B cell (primary cell): ENCODE data around the gene PIK3R3. TPM values are rescaled to one million over a fixed set of nuclear protein-coding genes. Genes with fewer than 3 reads are reported as not detected.
"Not testable (repeated sequence)": the region's sequence is repeated elsewhere in the genome, so short reads cannot be mapped to it uniquely, and the experiment has no call there.

Experiments used
- ATAC-seq: fragments of 200-7000 bp; cut with Tn5 transposase; one replicate; pipeline ENCODE4 v1.10.0; 2021; ENCODE audit warnings: low read depth, mild to moderate bottlenecking, moderate number of reproducible peaks, moderate library complexity
- CTCF ChIA-PET: fragments of 350-600 bp; sonication (Branson Sonifier 250); formaldehyde crosslinking; loops from one replicate; lab custom pipeline; 2021; ENCODE audit warnings: antibody characterized with exemption, inconsistent platforms; lab: Charles Lee
- POLR2A ChIA-PET: fragments of 350-600 bp; sonication (Branson Sonifier 250); formaldehyde crosslinking; loops from one replicate; lab custom pipeline; 2021; ENCODE audit warnings: antibody characterized with exemption; lab: Charles Lee
- DNase-seq: peaks from one replicate; pipeline ENCODE4 v3.0.0; 2013
- H2AFZ ChIP-seq: 2 replicates; pipeline ENCODE4 v1.6.1; 2012; ENCODE audit warnings: mild to moderate bottlenecking, low read depth, low read length; ENCODE audit not compliant: insufficient read depth, poor library complexity, severe bottlenecking
- H3K27ac ChIP-seq, 2 donors: 1 replicate in 1 of 2; 2 replicates in 1 of 2; pipeline ENCODE4 v1.5.1; 2012 to 2013; ENCODE audit warnings: low read length in 2 of 2, mild to moderate bottlenecking in 2 of 2, moderate library complexity in 1 of 2
- H3K27me3 ChIP-seq, 4 experiments: fragments of 200-600 bp in 1 of 4; sonication (generic) in 1 of 4; replicated peaks in 1 of 4; 1 replicate in 2 of 4; 2 replicates in 2 of 4; pipeline versions ENCODE4 v1.6.1 to v1.7.0; 2013 to 2016; ENCODE audit warnings: low read length in 3 of 4, mild to moderate bottlenecking in 2 of 4, mixed read lengths in 1 of 4, moderate library complexity in 1 of 4; ENCODE audit not compliant: insufficient read depth in 4 of 4, control insufficient read depth in 3 of 4; ENCODE audit errors: control extremely low read depth in 1 of 4
- H3K36me3 ChIP-seq, 2 experiments: replicated peaks in 1 of 2; 1 replicate in 1 of 2; 2 replicates in 1 of 2; pipeline versions ENCODE4 v1.6.1 to v1.7.1; 2013; ENCODE audit warnings: low read length in 1 of 2; ENCODE audit not compliant: insufficient read depth in 2 of 2, control insufficient read depth in 1 of 2; ENCODE audit errors: control extremely low read depth in 1 of 2, extremely low read depth in 1 of 2
- H3K4me1 ChIP-seq, 2 donors: fragments of 200-600 bp in 1 of 2; sonication (generic) in 1 of 2; 1 replicate in 1 of 2; 2 replicates in 1 of 2; pipeline versions ENCODE4 v1.5.1 to v1.6.1; 2013 to 2017; ENCODE audit warnings: low read length in 2 of 2; ENCODE audit not compliant: control insufficient read depth in 2 of 2, insufficient read depth in 2 of 2
- H3K4me2 ChIP-seq: replicated peaks from 2 replicates; pipeline ENCODE3; 2012; ENCODE audit warnings: mild to moderate bottlenecking, low read depth, low read length; ENCODE audit not compliant: poor library complexity, severe bottlenecking
- H3K4me3 ChIP-seq, 5 experiments: fragments of 200-600 bp in 1 of 5; sonication (generic) in 1 of 5; 1 replicate in 3 of 5; 2 replicates in 2 of 5; pipeline versions ENCODE4 v1.5.1 to v1.7.0; 2011 to 2016; ENCODE audit warnings: low read length in 4 of 5, mild to moderate bottlenecking in 4 of 5, low read depth in 2 of 5, control low read depth in 1 of 5, moderate library complexity in 1 of 5; ENCODE audit not compliant: insufficient read depth in 1 of 5; ENCODE audit errors: control extremely low read depth in 1 of 5, extremely low read depth in 1 of 5
- H3K79me2 ChIP-seq: fragments of 200-600 bp; sonication (generic); one replicate; pipeline ENCODE4 v1.6.0; 2016; ENCODE audit warnings: low read length; ENCODE audit not compliant: control insufficient read depth, insufficient read depth
- H3K9ac ChIP-seq: fragments of 200-600 bp; sonication (generic); 2 replicates; pipeline ENCODE4 v1.6.1; 2017; ENCODE audit warnings: mild to moderate bottlenecking, low read length, moderate library complexity
- H3K9me3 ChIP-seq, 3 donors: one replicate each; pipeline versions ENCODE4 v1.6.1 to v1.7.1; 2013; ENCODE audit warnings: low read length in 2 of 3; ENCODE audit not compliant: control insufficient read depth in 2 of 3, insufficient read depth in 1 of 3; ENCODE audit errors: control extremely low read depth in 1 of 3
- H4K20me1 ChIP-seq: 2 replicates; pipeline ENCODE4 v1.6.0; 2012; ENCODE audit warnings: mild to moderate bottlenecking, low read length; ENCODE audit not compliant: insufficient read depth, control insufficient read depth, poor library complexity, severe bottlenecking
- H3K27ac Mint-ChIP-seq: one replicate; pipeline ENCODE4 v1.8.0; 2021; ENCODE audit warnings: mixed read lengths
- H3K27me3 Mint-ChIP-seq: one replicate; pipeline ENCODE4 v1.8.0; 2021; ENCODE audit warnings: mixed read lengths
- H3K4me1 Mint-ChIP-seq: one replicate; pipeline ENCODE4 v1.8.0; 2021; ENCODE audit warnings: mixed read lengths
- H3K4me3 Mint-ChIP-seq: one replicate; pipeline ENCODE4 v1.8.0; 2021; ENCODE audit warnings: mixed read lengths
- H3K9me3 Mint-ChIP-seq: one replicate; pipeline ENCODE4 v1.8.0; 2022; ENCODE audit warnings: mixed read lengths; ENCODE audit not compliant: insufficient read depth
- CTCF ChIP-seq: fragments of 200-600 bp; IDR thresholded peaks from one replicate; pipeline ENCODE4 v1.8.0; 2022; ENCODE audit warnings: antibody characterized with exemption, mild to moderate bottlenecking
- EZH2 ChIP-seq: IDR thresholded peaks from 2 replicates; pipeline ENCODE4 v1.6.1; 2012; ENCODE audit warnings: borderline replicate concordance, low read depth, mild to moderate bottlenecking, moderate library complexity, low read length; ENCODE audit not compliant: insufficient read depth, poor library complexity, severe bottlenecking
- WGBS: methylation state at CpG from one replicate; pipeline ENCODE4 v1.1.5; 2013; ENCODE audit warnings: missing lambda C conversion rate; ENCODE audit not compliant: insufficient coverage; 5-methylcytosine and 5-hydroxymethylcytosine counted together
- intact Hi-C: fragments of 100-400 bp; cut with micrococcal nuclease; formaldehyde crosslinking; loops from one replicate; pipeline ENCODE4 v1.10.0; 2022
- polyA plus RNA-seq: library from polyadenylated mRNA; depleted of rRNA; stranded (reverse); fragments of >200 nt; gene quantifications from 2 replicates; pipeline ENCODE4 v1.2.3, GENCODE V29; 2012
- total RNA-seq, 2 donors: library from RNA; stranded (reverse); fragments of 120-200 nt in 1 of 2; gene quantifications; 1 replicate in 1 of 2; 2 replicates in 1 of 2; pipeline versions ENCODE4 v1.2.3 to v1.2.4, GENCODE V29; 2013 to 2022

The PIK3R3 gene
- total and polyA plus RNA-seq, 2 donors (not counting 1 experiment from before 2014, with no cell fraction given): 0.06 to 0.17 TPM

- Histone ChIP-seq H3K4me1 (no peaks in the 10 kb centered on the region), H3K79me2 (no peaks in the 10 kb centered on the region), H3K9ac (no peak overlapping the region), H3K27ac (no peak overlapping the region), H3K36me3 (no peaks in the 10 kb centered on the region), H4K20me1 (no peaks in the 10 kb centered on the region), H3K4me2 (no peak overlapping the region), H3K9me3 (peaks cover 0 to 3% (median 0%) of the 10 kb centered on the region in 3 donors), H2AFZ (no peak overlapping the region), H3K4me3 (no peak overlapping the region), H3K27me3 (no peaks in the 10 kb centered on the region)
- Mint-ChIP-seq H3K27me3 (no peaks in the 10 kb centered on the region), H3K4me1 (peaks cover 3% of the 10 kb centered on the region), H3K27ac (no peak overlapping the region), H3K4me3 (no peak overlapping the region), H3K9me3 (no peaks in the 10 kb centered on the region)
- peak; percentile 3 for DNase-seq
- intact Hi-C loops: no loop called here
- ATAC-seq: no peak
- ChIA-PET POLR2A (no interaction called here), CTCF (no interaction called here)
- WGBS: 80% methylated on average over 6 of the region's 10 CpGs
- no peak for TF ChIP-seq CTCF
- no peak for TF ChIP-seq EZH2
These were observed 35.9 kb downstream of the PIK3R3 start for GRCh38 chr1:46096269-46097148.

- H3K27ac ChIP-seq, POLR2A ChIA-PET, H2AFZ ChIP-seq, H3K4me2 ChIP-seq, DNase-seq, intact Hi-C loops, H3K9me3 Mint-ChIP-seq, H3K27me3 Mint-ChIP-seq, H3K27ac Mint-ChIP-seq, H3K4me1 Mint-ChIP-seq, ATAC-seq, H3K4me3 Mint-ChIP-seq, H3K9ac ChIP-seq, H3K79me2 ChIP-seq, H3K4me3 ChIP-seq, H3K36me3 ChIP-seq, H4K20me1 ChIP-seq, H3K27me3 ChIP-seq, H3K4me1 ChIP-seq, CTCF ChIA-PET, H3K9me3 ChIP-seq: not testable (repeated sequence)
- no CpG with 5 or more reads among the region's 3 CpGs for WGBS
These were observed 37.3 kb downstream of the PIK3R3 start for GRCh38 chr1:46095110-46095509.
